Occipital lobe (tissue), 2 donors: ENCODE measurements around the gene TTC3. TPM values are rescaled to one million over a fixed set of nuclear protein-coding genes. Genes with fewer than 3 reads are reported as not detected.
"Not testable (repeated sequence)": the region's sequence is repeated elsewhere in the genome, so short reads cannot be mapped to it uniquely, and the experiment has no call there.

Source experiments
- DNase-seq: peaks from one replicate; lab custom pipeline; 2025; lab: John Stamatoyannopoulos, UW
- total RNA-seq: library from RNA; depleted of rRNA; stranded (reverse); fragments of >200 nt; gene quantifications from one replicate; pipeline ENCODE4 v1.2.3, GENCODE V29; 2014

Gene TTC3
- total RNA-seq, 1 donor from 2014 or later = 956 TPM

GRCh38 chr21:37220981-37221664 lies 148.1 kb downstream of the TTC3 start:
- peak; percentile 91 for DNase-seq

- DNase-seq = not testable (repeated sequence)
These were observed 149.2 kb downstream of the TTC3 start for GRCh38 chr21:37222248-37222647.

DNA sequence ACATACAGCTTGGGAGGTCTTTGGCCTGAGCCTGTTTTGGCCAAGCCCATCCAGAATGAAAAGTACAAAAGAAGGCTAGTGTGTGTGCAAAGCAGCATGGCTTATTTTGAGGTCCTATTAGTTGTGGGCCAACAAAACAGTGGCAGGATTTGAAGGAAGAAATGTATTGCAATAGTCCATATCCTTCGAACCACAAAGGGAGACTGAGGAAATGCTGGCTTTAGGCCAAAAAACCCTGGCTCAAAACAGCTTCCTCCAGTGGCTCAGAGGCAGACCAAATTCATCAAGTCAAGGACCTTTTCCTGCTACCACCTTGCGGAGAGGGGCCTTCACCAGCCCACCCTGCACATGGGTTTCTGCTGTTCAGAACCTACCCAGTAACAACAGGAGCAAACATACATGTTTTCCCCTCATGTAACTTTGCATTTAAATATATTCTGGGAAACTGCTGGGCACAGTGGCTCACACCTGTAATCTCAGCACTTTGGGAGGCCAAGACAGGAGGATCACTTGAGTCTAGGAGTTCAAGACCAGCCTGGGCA lies 150.8 kb downstream of the TTC3 start:
- no peak for DNase-seq

DNA sequence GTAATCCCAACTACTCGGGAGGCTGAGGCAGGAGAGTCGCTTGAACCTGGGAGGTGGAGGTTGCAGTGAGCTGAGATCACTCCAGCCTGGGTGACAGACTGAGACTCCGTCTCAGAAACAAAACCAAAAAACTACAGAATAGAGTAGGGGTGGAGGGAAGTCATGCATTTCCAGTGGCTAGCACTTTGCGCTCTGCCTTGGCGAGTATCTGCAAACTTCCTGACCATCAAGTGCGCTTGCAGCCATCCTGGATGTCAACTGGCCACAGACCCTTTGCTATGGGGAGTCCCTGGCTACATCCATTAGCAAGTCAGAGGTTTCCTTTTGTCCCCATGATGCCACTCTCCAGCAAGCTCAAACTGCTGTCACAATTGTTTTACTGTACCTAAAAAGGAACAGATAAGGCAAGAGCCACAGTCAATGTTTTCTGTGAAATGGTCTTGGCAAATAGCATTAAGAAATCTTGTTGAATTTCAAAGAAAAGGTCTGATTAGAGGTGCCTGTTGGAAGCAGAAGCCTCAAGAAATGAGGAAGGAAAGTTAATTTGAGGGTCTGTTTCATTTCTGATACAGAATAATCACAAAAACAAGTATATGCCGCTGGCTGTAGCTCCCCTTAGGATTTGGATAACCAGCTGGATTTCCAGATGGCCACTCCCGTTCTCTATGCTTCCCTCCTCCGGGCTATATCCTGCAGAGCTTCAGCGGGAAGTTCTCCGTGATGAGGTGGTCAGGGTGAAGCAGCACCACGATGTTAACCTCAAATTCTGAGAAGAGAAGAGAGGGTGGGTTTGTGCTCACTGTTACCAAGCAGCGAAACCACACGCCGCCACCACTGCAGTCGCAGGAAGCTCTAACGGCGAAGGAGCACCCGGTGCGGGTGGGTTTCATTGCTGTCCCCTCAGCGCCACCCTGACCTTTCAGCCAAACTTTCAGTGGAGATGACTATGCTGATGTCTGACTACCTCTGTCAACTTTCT lies 152.1 kb downstream of the TTC3 start:
- no peak for DNase-seq

- no peak for DNase-seq
These were observed 153.2 kb downstream of the TTC3 start for GRCh38 chr21:37226041-37226920.

GRCh38 chr21:37227071-37228002 lies 154.3 kb downstream of the TTC3 start:
- no peak for DNase-seq

- no peak for DNase-seq
These were observed 154.9 kb downstream of the TTC3 start for GRCh38 chr21:37228003-37228400.

DNA sequence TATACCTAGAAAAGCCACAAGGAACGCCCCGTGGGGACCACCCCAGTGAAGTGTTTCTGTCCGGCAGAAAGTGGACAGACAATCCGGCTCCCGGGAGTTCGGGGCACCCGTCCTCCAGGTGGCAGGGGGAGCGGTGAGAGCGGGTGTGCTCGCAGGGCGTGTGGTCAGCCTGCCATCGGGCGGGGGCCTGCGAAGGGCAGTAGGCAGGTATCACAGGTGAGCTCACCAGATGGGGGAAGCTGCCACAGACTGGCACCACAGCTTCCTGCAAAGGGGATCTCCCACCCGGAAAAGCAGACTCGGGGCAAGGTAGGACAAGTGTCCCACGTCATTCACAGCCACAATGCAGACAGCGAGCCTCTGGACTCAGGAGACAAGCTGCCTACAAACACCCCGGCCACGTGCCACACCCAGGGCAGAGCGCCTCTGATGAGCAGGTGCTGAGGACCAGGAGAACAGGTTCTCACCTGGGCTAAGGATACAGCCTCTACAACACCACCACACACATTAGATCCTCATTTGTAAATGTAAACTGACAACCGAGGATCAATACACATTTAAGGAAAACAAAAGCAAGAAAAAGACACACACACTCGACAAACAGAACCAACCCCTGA lies 157.7 kb downstream of the TTC3 start:
- DNase-seq = no peak

GRCh38 chr21:37231249-37231645 lies 158.2 kb downstream of the TTC3 start:
- no peak for DNase-seq

GRCh38 chr21:37231671-37232070 lies 158.6 kb downstream of the TTC3 start:
- DNase-seq = no peak

DNA sequence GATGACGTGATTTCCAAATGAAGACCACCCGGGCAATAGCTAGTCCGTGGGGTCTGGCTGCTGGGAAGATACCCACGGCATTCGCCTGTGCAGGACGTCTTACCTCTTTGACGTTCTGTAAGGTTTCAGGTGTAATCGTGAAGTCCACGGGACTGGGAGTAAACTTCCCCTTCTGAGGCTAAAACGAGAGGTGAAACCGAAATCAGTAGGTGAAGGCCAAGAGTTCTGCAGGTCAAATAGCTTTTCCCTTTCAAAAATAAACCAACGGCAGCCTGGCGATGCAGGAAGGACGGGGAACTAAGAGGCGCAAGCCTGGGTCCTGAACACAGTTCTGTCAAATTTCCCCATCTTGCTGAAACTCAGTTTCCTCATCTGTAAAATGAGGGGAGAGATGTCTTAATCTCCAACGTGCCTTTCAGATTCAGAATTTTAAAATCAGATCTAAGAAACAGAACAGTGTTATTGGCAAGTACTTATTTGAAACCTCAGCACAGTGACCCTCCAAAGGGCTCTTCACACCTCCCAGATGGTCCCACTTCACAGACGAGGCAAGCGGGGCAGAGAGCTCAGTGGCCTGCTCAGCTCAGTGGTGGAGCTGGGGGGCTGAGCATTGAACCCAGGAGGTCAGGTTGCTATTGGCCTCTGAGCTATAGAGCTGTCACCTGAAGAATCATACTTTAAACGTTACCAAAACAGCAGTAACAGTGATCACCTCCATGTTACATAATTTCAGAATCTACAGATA lies 159.4 kb downstream of the TTC3 start:
- no peak for DNase-seq

- DNase-seq = no peak
These were observed 160.6 kb downstream of the TTC3 start for GRCh38 chr21:37233551-37234146.

DNA sequence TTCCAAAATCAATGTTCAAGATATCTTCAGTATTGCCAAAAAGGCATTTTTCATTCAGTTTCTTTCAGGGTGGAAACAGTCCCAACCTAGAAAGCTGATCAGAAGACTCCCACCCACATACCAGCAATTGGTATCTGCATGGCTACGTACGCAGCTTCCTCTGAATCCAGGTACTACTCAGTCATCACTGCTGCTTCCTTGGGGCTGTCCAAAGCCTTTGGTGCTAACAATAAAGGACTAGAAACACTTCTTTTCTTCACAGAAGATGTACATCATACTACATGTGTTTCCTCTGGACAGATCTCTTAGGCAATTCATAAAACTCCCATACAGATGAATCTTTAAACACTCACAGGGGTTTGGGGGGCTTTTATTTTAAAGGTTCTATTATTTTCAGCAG lies 164.3 kb downstream of the TTC3 start:
- no peak for DNase-seq

GRCh38 chr21:37237764-37238163 lies 164.7 kb downstream of the TTC3 start:
- no peak for DNase-seq

DNA sequence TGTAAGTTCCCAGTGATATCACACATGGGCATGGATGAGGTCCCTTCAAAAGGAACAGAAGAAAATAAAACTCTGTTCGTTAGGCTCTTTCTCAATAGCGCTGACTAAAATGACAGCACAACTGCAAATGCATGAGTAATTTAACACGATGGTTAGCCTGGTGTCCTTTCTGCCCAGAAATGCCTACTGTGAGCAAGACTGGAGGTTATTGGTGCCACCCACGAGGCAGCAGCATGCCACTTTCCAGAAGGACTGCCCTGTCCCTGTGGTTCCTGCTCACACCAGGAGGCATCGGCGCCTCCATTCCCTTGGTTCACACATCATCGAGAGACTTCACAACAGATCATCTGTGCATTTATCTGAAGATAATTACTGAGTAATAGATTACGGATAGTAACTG lies 167.9 kb downstream of the TTC3 start:
- no peak for DNase-seq

- DNase-seq = no peak
These were observed 168.4 kb downstream of the TTC3 start for GRCh38 chr21:37241426-37241825.

GRCh38 chr21:37243961-37244360 lies 170.9 kb downstream of the TTC3 start:
- no peak for DNase-seq

DNA sequence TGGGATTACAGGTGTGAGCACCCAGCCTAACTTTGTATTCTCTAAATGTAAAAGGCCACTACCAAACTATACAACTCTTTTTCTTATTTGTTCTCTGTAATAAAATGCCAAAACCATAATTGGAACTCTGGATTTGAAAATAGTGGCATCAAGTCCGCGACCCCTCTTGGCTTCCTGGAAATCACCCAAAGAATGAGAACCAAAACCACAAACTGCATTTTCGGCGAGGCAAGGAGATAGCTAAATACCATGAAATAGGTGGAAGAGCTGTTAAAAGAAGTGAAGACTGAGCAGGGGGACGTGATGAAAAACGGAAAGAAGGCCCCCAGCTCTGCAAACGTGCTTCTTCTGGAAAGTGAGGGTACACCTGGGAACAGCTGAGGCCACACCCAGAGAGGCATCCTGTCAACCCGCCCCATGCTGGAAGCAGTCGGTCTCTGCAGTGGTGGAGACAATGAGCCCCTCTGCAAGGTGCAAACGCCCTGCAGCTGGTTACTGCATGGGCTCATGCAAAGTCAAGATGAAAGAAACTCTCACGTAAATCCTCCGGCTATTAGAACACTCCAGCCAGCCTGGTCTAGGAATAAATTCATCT lies 171.5 kb downstream of the TTC3 start:
- no peak for DNase-seq
